HG03095 (cell line): ENCODE measurements around the gene RMRP.
"Not testable (repeated sequence)": the region's sequence is repeated elsewhere in the genome, so short reads cannot be mapped to it uniquely, and the experiment has no call there.

Source experiments
- ATAC-seq: cut with Tn5 transposase; IDR thresholded peaks from one replicate; pipeline ENCODE4 v1.9.1; 2021; ENCODE audit warnings: moderate library complexity; ENCODE audit not compliant: unreplicated experiment

Gene RMRP

GRCh38 chr9:35615981-35616680 lies 41.7 kb downstream of the RMRP start:
- ATAC-seq = no peak

- ATAC-seq = no peak
These were observed 45.0 kb downstream of the RMRP start for GRCh38 chr9:35612843-35613242.

- not testable (repeated sequence) for ATAC-seq
These were observed 45.8 kb downstream of the RMRP start for GRCh38 chr9:35612066-35612465.

- no peak for ATAC-seq
These were observed 46.5 kb downstream of the RMRP start for GRCh38 chr9:35611230-35611797.

- ATAC-seq = no peak
These were observed 48.0 kb downstream of the RMRP start for GRCh38 chr9:35609820-35610163.

- no peak for ATAC-seq
These were observed 48.6 kb downstream of the RMRP start for GRCh38 chr9:35609001-35609819.

GRCh38 chr9:35608221-35608620 lies 49.6 kb downstream of the RMRP start:
- no peak for ATAC-seq
